ENCODE results near the gene TK2. TPM values are rescaled to one million over a fixed set of nuclear protein-coding genes. Genes with fewer than 3 reads are reported as not detected.

TK2 gene
- total and polyA plus RNA-seq, 2 experiments from 2014 or later: 27.9 to 57.5 TPM

DNA sequence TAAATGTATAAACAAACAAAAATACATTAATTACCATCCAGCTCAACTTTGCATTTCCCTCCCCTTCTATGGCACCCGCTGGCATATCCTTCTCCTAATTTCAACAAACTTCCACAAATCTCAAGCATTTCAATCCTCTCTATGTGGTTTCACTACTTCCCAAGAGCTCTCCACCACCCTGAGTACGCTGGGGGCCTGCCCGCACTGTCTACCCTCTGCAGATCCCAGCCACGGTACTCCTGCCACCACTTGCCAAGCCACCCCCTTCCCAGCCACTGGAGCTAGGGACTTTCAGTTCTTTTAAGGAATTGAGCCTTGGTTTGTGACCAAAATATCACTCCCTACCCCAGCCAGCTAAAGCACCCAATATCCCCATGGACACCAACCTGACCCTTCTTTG is 1.9 kb downstream of the TK2 start:
- Histone ChIP-seq H3K9ac (peak overlapping the region; percentile 88; the same call in 1 of the 2 replicates), H2AFZ (no peak overlapping the region), H3K4me2 (ENCODE audit: unreplicated experiment) (peak overlapping the region; percentile 91), H3K9me3 (ENCODE audit: low read depth) (no peaks in the 10 kb centered on the region), H3F3A (ENCODE audit: insufficient read depth) (peaks cover 6% of the 10 kb centered on the region; the same call in 1 of the 2 replicates), H3K4me3 (no peak overlapping the region), H3K27me3 (replicated peaks; ENCODE audit: insufficient read depth) (no peaks in the 10 kb centered on the region), H3K79me2 (ENCODE audit: insufficient read depth) (peaks cover 5% of the 10 kb centered on the region), H3K36me3 (ENCODE audit: low read depth) (no peaks in the 10 kb centered on the region), H3K9me2 (ENCODE audit: insufficient read depth) (no peaks in the 10 kb centered on the region), H3K4me1 (ENCODE audit: insufficient read depth) (peaks cover 22% of the 10 kb centered on the region), H4K20me1 (ENCODE audit: insufficient read depth) (no peaks in the 10 kb centered on the region), H3K27ac (no peak overlapping the region)
- DNase-seq: no peak
- TF ChIP-seq EZH2 (IDR thresholded peaks at IDR 0.05; ENCODE audit: insufficient read depth, poor library complexity, severe bottlenecking): no peak
- no peak for TF ChIP-seq EZH2phosphoT487 (IDR thresholded peaks at IDR 0.05; ENCODE audit: insufficient read depth, low read depth)
- WGBS, 2 experiments (ENCODE audit: low coverage in 1 of 2, low lambda C conversion rate in 2 of 2, missing lambda C conversion rate in 2 of 2): 88 to 94% methylated on average over 4 of the region's 4 CpGs
- in situ Hi-C loops (cut with MboI): no loop called here

DNA sequence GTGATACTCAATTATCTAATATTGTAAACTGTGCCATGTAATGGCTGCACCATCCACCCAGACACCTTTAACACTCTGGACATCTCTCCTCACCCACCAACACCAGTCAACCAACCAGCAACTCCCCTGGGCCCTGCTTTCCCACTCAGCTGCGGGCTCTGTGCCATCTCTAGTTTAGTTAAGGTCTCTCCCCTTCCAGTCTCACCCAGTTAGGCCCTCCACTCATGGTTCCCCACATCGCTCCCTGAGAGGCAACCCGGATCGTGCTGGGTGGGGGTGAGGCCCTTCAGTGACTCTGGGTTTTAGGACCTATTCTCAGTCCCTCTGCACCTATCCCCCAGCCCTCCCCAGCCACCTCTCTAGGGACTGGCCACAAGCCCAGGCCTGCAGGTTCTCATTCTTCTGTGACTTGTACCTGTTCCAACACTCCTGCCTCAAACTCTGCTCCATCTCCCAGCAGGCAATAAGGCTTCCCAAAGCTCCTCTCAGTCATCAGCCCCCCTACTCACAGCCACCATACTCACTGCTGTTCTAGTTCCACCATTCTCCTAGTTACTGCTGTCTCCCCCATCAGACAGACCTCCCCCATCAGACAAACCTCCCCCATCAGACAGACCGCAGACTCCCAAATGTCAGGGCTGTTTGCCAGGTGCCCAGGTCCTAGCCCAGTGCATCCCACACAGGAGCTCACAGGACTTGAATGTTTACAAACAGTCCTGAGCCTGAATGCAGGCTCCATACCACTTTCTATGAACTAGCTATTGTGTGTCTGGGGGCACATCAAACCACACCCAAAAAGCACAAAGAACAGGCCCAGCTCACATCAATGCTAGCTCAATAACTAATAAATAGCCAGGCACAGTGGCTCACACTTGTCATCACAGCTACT is 2.6 kb downstream of the TK2 start:
- Histone ChIP-seq H3F3A (ENCODE audit: insufficient read depth) (peaks cover 6% of the 10 kb centered on the region; the same call in 1 of the 2 replicates), H2AFZ (no peak overlapping the region), H3K4me3 (no peak overlapping the region), H3K4me1 (ENCODE audit: insufficient read depth) (peaks cover 20% of the 10 kb centered on the region), H3K9me3 (ENCODE audit: low read depth) (no peaks in the 10 kb centered on the region), H4K20me1 (ENCODE audit: insufficient read depth) (no peaks in the 10 kb centered on the region), H3K27me3 (replicated peaks; ENCODE audit: insufficient read depth) (no peaks in the 10 kb centered on the region), H3K36me3 (ENCODE audit: low read depth) (no peaks in the 10 kb centered on the region), H3K9me2 (ENCODE audit: insufficient read depth) (no peaks in the 10 kb centered on the region), H3K4me2 (ENCODE audit: unreplicated experiment) (no peak overlapping the region), H3K79me2 (ENCODE audit: insufficient read depth) (no peaks in the 10 kb centered on the region), H3K9ac (no peak overlapping the region), H3K27ac (no peak overlapping the region)
- TF ChIP-seq EZH2phosphoT487 (IDR thresholded peaks at IDR 0.05; ENCODE audit: insufficient read depth, low read depth) (no peak), EZH2 (IDR thresholded peaks at IDR 0.05; ENCODE audit: insufficient read depth, poor library complexity, severe bottlenecking) (no peak)
- WGBS, 2 experiments (ENCODE audit: low coverage in 1 of 2, low lambda C conversion rate in 2 of 2, missing lambda C conversion rate in 2 of 2): 97 to 100% methylated on average over 5 of the region's 5 CpGs
- DNase-seq: no peak
- in situ Hi-C loops (cut with MboI): no loop called here

- no peaks in the 10 kb centered on the region for H4K20me1 ChIP-seq (ENCODE audit: insufficient read depth)
- 89 to 94% methylated on average over 7 of the region's 7 CpGs for whole genome bisulfite sequencing, 2 experiments (ENCODE audit: low coverage in 1 of 2, low lambda C conversion rate in 2 of 2, missing lambda C conversion rate in 2 of 2)
- H3K4me1 ChIP-seq (ENCODE audit: insufficient read depth): peaks cover 8% of the 10 kb centered on the region
- H3K9ac ChIP-seq: no peak overlapping the region
- H3K79me2 ChIP-seq (ENCODE audit: insufficient read depth): no peaks in the 10 kb centered on the region
- no peak overlapping the region for H3K4me2 ChIP-seq (ENCODE audit: unreplicated experiment)
- H3K4me3 ChIP-seq: no peak overlapping the region
- no peak overlapping the region for H3K27ac ChIP-seq
- no peaks in the 10 kb centered on the region for H3K27me3 ChIP-seq (replicated peaks; ENCODE audit: insufficient read depth)
- H3K9me2 ChIP-seq (ENCODE audit: insufficient read depth): no peaks in the 10 kb centered on the region
- in situ Hi-C loops (cut with MboI): no loop called here
- TF ChIP-seq EZH2phosphoT487 (IDR thresholded peaks at IDR 0.05; ENCODE audit: insufficient read depth, low read depth): no peak
- TF ChIP-seq EZH2 (IDR thresholded peaks at IDR 0.05; ENCODE audit: insufficient read depth, poor library complexity, severe bottlenecking): no peak
- no peak for DNase-seq
- no peaks in the 10 kb centered on the region for H3K9me3 ChIP-seq (ENCODE audit: low read depth)
- peaks cover 6% of the 10 kb centered on the region; the same call in 1 of the 2 replicates for H3F3A ChIP-seq (ENCODE audit: insufficient read depth)
- no peak overlapping the region for H2AFZ ChIP-seq
- H3K36me3 ChIP-seq (ENCODE audit: low read depth): no peaks in the 10 kb centered on the region
These were observed 5.7 kb downstream of the TK2 start for GRCh38 chr16:66544016-66544757.

DNA sequence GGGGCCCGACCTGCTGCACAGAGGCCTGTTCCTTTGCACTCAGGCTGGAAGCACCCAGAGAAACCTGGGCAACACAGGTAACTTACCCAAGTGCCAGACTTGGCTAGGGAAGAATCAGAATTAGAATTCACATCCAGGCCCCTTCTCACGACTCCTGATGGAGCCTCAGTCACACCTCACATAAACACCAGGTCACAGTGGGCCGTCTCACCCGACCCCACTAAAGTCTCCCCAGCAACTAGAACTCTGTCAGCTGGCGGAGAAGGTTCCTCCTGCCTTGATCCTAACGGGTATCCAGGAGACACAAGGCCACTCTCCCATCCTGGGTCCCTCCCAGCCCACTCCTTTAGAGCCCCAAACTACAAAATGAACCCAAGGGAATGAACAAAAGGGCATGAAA is 6.4 kb downstream of the TK2 start:
- Histone ChIP-seq H3K79me2 (ENCODE audit: insufficient read depth) (no peaks in the 10 kb centered on the region), H3K27me3 (replicated peaks; ENCODE audit: insufficient read depth) (no peaks in the 10 kb centered on the region), H3K4me3 (no peak overlapping the region), H2AFZ (no peak overlapping the region), H3K9me2 (ENCODE audit: insufficient read depth) (no peaks in the 10 kb centered on the region), H3F3A (ENCODE audit: insufficient read depth) (no peaks in the 10 kb centered on the region), H4K20me1 (ENCODE audit: insufficient read depth) (no peaks in the 10 kb centered on the region), H3K9me3 (ENCODE audit: low read depth) (no peaks in the 10 kb centered on the region), H3K4me1 (ENCODE audit: insufficient read depth) (peaks cover 1% of the 10 kb centered on the region), H3K27ac (no peak overlapping the region), H3K9ac (no peak overlapping the region), H3K36me3 (ENCODE audit: low read depth) (no peaks in the 10 kb centered on the region; the same call in 1 of the 2 replicates), H3K4me2 (ENCODE audit: unreplicated experiment) (no peak overlapping the region)
- WGBS, 2 experiments (ENCODE audit: low coverage in 1 of 2, low lambda C conversion rate in 2 of 2, missing lambda C conversion rate in 2 of 2): 86 to 87% methylated on average over 6 of the region's 6 CpGs
- in situ Hi-C loops (cut with MboI): no loop called here
- TF ChIP-seq EZH2phosphoT487 (IDR thresholded peaks at IDR 0.05; ENCODE audit: insufficient read depth, low read depth): no peak
- no peak for TF ChIP-seq EZH2 (IDR thresholded peaks at IDR 0.05; ENCODE audit: insufficient read depth, poor library complexity, severe bottlenecking)
- no peak for DNase-seq

Data from GM23248 (cell line).